Activated CD8-positive, alpha-beta T cell treated with anti-CD3 and anti-CD28 coated beads, Interleukin-2, amount 10 ng/mL, durations not matched to agents 7 days and 5 days (primary cell): ENCODE results near the gene OR14I1. TPM values are rescaled to one million over a fixed set of nuclear protein-coding genes. Genes with fewer than 3 reads are reported as not detected.

ENCODE experiments used
- ATAC-seq: fragments of 150-1000 bp; cut with Tn5 transposase; one replicate; pipeline ENCODE4 v1.10.0; 2021; ENCODE audit warnings: moderate library complexity
- CTCF ChIA-PET: fragments of 350-600 bp; sonication (Branson Sonifier 250); formaldehyde crosslinking; loops from one replicate; lab custom pipeline; 2021; ENCODE audit warnings: antibody characterized with exemption; lab: Charles Lee
- POLR2A ChIA-PET: fragments of 350-600 bp; sonication (Branson Sonifier 250); formaldehyde crosslinking; loops from one replicate; lab custom pipeline; 2021; ENCODE audit warnings: antibody characterized with exemption; lab: Charles Lee
- DNase-seq: peaks from one replicate; pipeline ENCODE4 v3.0.0-alpha.2; 2020
- H3K27ac Mint-ChIP-seq: one replicate; pipeline ENCODE4 v1.8.0; 2021; ENCODE audit warnings: mild to moderate bottlenecking, mixed read lengths
- H3K27me3 Mint-ChIP-seq: one replicate; pipeline ENCODE4 v1.8.0; 2021; ENCODE audit warnings: low read depth, mixed read lengths
- H3K36me3 Mint-ChIP-seq: one replicate; pipeline ENCODE4 v1.8.0; 2021; ENCODE audit warnings: low read depth, mixed read lengths
- H3K4me1 Mint-ChIP-seq: one replicate; pipeline ENCODE4 v1.8.0; 2021; ENCODE audit warnings: low read depth, mixed read lengths
- H3K4me3 Mint-ChIP-seq: one replicate; pipeline ENCODE4 v1.8.0; 2021; ENCODE audit warnings: mild to moderate bottlenecking, mixed read lengths
- H3K9me3 Mint-ChIP-seq: one replicate; pipeline ENCODE4 v1.8.0; 2022; ENCODE audit warnings: mixed read lengths; ENCODE audit not compliant: insufficient read depth
- total RNA-seq, 2 experiments: library from RNA; stranded (reverse); gene quantifications; one replicate each; pipeline ENCODE4 v1.2.3, GENCODE V29; 2021

OR14I1 gene
- total RNA-seq, 2 experiments from 2014 or later, result not detected

GRCh38 chr1:248710305-248710900 lies 7.8 kb upstream of the OR14I1 start:
- H3K4me3 Mint-ChIP-seq, result no peak overlapping the region
- DNase-seq (no peak), ATAC-seq (no peak)
- H3K27ac Mint-ChIP-seq, result no peak overlapping the region
- peaks cover 12% of the 10 kb centered on the region for H3K9me3 Mint-ChIP-seq
- no peaks in the 10 kb centered on the region for H3K36me3 Mint-ChIP-seq
- CTCF ChIA-PET, result no interaction called here
- H3K27me3 Mint-ChIP-seq, result no peaks in the 10 kb centered on the region
- H3K4me1 Mint-ChIP-seq, result no peaks in the 10 kb centered on the region
- POLR2A ChIA-PET, result no interaction called here

DNA sequence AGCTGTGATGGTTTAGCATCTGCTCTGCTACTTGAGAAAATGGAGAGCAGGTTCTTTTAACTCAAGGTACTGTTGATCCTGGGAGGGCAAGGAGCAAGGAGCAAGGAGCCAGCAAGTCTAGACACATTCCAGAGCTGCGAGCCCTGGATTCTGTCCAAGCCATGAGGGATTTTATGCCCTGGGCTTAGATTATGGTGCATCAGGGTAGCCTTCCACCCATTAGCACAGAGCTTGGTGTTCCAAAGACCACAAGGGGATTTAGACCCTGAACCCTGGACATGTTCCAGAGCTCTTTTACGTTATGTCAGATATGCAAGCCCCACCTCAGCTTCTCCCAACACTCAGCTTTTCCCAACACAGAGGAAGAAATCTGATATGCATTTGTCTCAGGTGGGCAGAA lies 2.0 kb upstream of the OR14I1 start:
- Mint-ChIP-seq H3K27ac (no peak overlapping the region), H3K4me3 (no peak overlapping the region), H3K36me3 (no peaks in the 10 kb centered on the region), H3K4me1 (no peaks in the 10 kb centered on the region), H3K9me3 (no peaks in the 10 kb centered on the region), H3K27me3 (no peaks in the 10 kb centered on the region)
- CTCF ChIA-PET, result no interaction called here
- POLR2A ChIA-PET, result no interaction called here
- ATAC-seq, result no peak
- DNase-seq, result no peak

DNA sequence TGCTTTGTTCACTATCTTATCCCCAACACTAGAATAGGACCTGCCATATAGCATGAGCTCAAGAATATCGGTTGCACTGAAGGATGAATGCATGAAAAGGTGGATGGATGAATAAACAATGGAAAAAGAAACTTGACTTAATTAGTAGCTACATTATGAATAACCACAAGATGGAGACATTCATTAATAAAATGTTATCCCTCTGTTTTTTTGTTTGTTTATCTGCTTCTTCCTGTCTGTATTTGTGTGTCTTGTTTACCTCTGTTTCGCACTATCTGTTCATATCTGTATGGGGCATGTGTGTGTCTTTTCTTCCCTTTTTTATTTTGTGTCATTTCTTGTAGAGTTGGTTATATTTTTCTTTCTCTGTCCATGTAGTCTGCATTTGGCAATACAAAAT lies 1.1 kb upstream of the OR14I1 start:
- Mint-ChIP-seq H3K27me3 (no peaks in the 10 kb centered on the region), H3K9me3 (no peaks in the 10 kb centered on the region), H3K4me1 (no peaks in the 10 kb centered on the region), H3K4me3 (no peak overlapping the region), H3K27ac (no peak overlapping the region), H3K36me3 (no peaks in the 10 kb centered on the region)
- CTCF ChIA-PET, result no interaction called here
- DNase-seq (no peak), ATAC-seq (no peak)
- POLR2A ChIA-PET, result no interaction called here

DNA sequence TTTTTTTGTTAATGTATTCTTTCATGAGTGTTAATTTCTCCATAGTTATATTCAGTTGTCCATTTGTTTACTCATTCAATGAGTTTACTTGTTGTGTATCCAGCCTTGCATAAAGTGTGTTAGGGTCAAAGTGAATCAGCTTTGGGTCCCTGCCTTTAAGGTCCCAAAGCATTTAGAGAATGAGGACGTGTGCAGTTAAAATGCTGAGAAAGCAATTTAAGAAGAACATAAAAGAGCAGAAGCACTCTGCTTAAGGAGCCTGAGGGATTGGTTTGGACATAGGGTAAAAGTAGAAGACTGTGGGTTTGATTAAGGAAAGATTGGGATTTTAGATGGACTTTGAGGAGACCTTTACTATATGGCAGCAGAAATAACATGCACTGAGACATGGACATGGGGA lies 3.5 kb downstream of the OR14I1 start:
- Mint-ChIP-seq H3K36me3 (no peaks in the 10 kb centered on the region), H3K4me3 (no peak overlapping the region), H3K27me3 (no peaks in the 10 kb centered on the region), H3K4me1 (no peaks in the 10 kb centered on the region), H3K9me3 (no peaks in the 10 kb centered on the region), H3K27ac (no peak overlapping the region)
- ATAC-seq, result no peak
- ChIA-PET CTCF (no interaction called here), POLR2A (no interaction called here)
- DNase-seq, result no peak

GRCh38 chr1:248697907-248698306 lies 4.7 kb downstream of the OR14I1 start:
- Mint-ChIP-seq H3K9me3 (no peaks in the 10 kb centered on the region), H3K4me1 (no peaks in the 10 kb centered on the region), H3K27me3 (no peaks in the 10 kb centered on the region), H3K27ac (no peak overlapping the region), H3K4me3 (no peak overlapping the region), H3K36me3 (no peaks in the 10 kb centered on the region)
- ChIA-PET CTCF (no interaction called here), POLR2A (no interaction called here)
- no peak for ATAC-seq
- no peak for DNase-seq

DNA sequence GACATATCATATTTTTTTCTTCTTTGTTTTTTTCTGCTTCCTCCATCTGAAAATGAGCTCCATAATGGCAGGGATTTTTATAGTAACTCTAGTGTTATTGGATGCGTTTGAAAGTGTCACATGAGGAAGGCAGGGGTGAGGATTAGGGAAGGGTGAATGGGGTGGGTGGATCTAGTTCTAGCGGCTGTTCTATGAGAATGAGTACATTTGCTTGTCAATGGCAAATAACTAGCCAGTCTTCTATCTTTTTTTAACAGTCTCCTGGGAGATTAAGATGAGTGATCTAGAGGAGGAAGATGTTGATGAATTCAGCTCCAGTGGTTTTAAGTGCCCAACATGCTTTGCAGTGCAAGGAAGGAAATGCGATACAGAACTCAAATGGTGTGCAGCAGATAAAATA lies 5.8 kb downstream of the OR14I1 start:
- Mint-ChIP-seq H3K36me3 (no peaks in the 10 kb centered on the region), H3K27ac (no peak overlapping the region), H3K4me1 (no peaks in the 10 kb centered on the region), H3K9me3 (no peaks in the 10 kb centered on the region), H3K4me3 (no peak overlapping the region), H3K27me3 (no peaks in the 10 kb centered on the region)
- ChIA-PET CTCF (no interaction called here), POLR2A (no interaction called here)
- no peak for ATAC-seq
- no peak for DNase-seq

DNA sequence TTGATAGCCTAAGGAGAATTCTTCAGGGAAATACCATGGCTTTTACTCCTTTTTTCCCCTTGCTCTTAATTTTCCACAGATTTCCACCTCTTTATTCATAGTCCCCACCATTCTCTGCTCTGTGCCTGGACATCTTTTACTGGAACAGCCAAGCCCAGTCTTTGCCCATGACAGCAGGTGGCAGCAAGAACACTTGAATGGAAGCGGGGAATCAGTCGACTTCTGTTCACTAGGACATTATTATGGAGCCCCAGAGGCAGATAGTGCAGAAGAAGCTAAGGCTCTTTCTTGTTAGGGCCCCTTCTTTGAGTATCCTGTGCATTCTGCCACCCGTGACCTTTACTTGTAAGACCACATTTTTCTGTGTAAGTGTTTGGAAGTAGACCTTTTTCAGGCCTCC lies 6.3 kb downstream of the OR14I1 start:
- H3K4me1 Mint-ChIP-seq, result no peaks in the 10 kb centered on the region
- CTCF ChIA-PET, result no interaction called here

GRCh38 chr1:248695451-248696132 lies 7.0 kb downstream of the OR14I1 start:
- ATAC-seq, result no peak
- Mint-ChIP-seq H3K27me3 (no peaks in the 10 kb centered on the region), H3K4me1 (no peaks in the 10 kb centered on the region), H3K9me3 (peaks cover 2% of the 10 kb centered on the region), H3K36me3 (no peaks in the 10 kb centered on the region), H3K4me3 (no peak overlapping the region), H3K27ac (no peak overlapping the region)
- no peak for DNase-seq
- CTCF ChIA-PET, result no interaction called here
- POLR2A ChIA-PET, result no interaction called here

More for the DNA sequence above, 6.3 kb downstream of the OR14I1 start:
- H3K27ac Mint-ChIP-seq, result no peak overlapping the region
- no peaks in the 10 kb centered on the region for H3K9me3 Mint-ChIP-seq
- no peak overlapping the region for H3K4me3 Mint-ChIP-seq
- ATAC-seq (no peak), DNase-seq (no peak)
- no peaks in the 10 kb centered on the region for H3K27me3 Mint-ChIP-seq
- POLR2A ChIA-PET, result no interaction called here
- H3K36me3 Mint-ChIP-seq, result no peaks in the 10 kb centered on the region

DNA sequence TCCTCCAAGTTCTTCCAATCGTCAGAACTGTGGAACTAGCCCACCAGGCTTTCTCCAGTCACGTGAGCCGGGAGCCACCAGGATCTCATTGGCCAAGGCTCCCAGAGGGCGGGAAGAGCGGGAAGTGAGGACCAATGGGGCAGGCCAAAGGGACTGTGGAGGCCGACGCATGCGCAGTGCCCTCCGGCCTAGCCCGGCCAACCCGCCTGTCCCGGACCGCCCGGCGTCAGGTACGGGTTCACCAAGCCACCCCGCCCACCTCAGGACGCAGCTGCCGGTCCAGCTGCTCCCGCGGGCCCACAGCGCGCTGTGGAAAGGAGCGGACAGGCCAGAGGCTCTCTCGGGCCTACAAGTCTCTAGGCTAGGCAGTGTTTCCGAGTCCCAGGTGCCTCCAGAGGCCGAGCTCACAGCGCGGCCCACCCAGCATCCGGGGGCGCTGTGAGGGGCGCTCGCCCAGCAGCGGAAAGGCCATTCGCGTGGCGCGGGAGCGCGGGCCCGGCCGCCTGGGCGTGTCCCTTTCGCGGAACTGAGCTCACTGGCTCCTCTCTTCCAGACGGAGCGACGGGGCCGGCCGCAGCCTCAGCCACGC lies 10.9 kb downstream of the OR14I1 start:
- Mint-ChIP-seq H3K9me3 (peaks cover 12% of the 10 kb centered on the region), H3K36me3 (no peaks in the 10 kb centered on the region), H3K4me3 (no peak overlapping the region), H3K4me1 (no peaks in the 10 kb centered on the region), H3K27me3 (peaks cover 2% of the 10 kb centered on the region), H3K27ac (no peak overlapping the region)
- DNase-seq, result no peak
- ChIA-PET CTCF (no interaction called here), POLR2A (no interaction called here)
- ATAC-seq, result no peak

GRCh38 chr1:248688527-248689298 lies 13.9 kb downstream of the OR14I1 start:
- Mint-ChIP-seq H3K27me3 (peaks cover 2% of the 10 kb centered on the region), H3K4me3 (no peak overlapping the region), H3K27ac (no peak overlapping the region), H3K36me3 (no peaks in the 10 kb centered on the region), H3K4me1 (no peaks in the 10 kb centered on the region), H3K9me3 (peaks cover 12% of the 10 kb centered on the region)
- DNase-seq (no peak), ATAC-seq (no peak)
- ChIA-PET CTCF (no interaction called here), POLR2A (no interaction called here)

DNA sequence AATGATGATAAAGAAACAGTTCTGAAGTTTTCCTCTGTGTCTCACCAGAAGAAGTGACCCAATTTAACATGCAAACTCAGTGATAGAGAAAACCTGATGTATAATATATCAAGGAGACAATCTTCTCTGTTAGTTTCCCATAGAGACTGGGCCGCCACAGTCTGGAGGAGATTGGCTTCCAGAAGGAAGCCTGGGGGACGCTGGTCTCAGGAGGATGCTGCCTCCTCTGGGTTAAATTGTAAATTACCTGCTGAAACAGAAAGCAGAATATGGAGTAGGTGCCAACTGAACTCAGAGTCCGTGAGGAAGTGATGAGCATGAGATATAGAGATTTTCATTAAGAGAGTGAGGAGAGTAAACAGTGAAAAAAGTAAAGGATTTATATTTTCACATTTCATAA lies 15.8 kb downstream of the OR14I1 start:
- CTCF ChIA-PET, result interaction anchor here (1.1 to 1.5 kb wide), 4 partner anchors 65 to 282 kb away, joined by 3 to 6 read pairs (median 4); no protein-coding TSS in a partner anchor
- no peaks in the 10 kb centered on the region for H3K4me1 Mint-ChIP-seq

DNA sequence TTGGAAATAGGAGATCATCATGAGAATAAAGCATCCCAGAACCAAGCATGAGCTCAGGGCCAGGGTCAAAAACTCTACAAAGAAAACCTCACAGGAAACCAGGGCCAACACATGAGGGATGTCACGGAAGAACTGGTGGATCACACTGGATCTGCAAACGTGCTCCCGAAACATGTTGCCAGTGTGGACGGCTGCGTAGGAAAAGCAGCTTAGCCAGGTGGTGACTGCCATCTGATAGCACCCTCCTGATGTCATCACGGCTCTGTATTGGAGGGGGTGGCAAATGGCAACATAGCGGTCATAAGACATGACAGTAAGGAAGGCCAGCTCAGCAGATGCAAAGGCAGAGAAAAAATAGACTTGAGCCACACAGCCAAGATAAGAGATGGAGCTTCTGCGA lies 20.9 kb downstream of the OR14I1 start:
- Mint-ChIP-seq H3K9me3 (peaks cover 5% of the 10 kb centered on the region), H3K27me3 (peaks cover 2% of the 10 kb centered on the region), H3K27ac (no peak overlapping the region), H3K36me3 (no peaks in the 10 kb centered on the region), H3K4me3 (no peak overlapping the region), H3K4me1 (no peaks in the 10 kb centered on the region)
- no peak for DNase-seq
- no peak for ATAC-seq
- ChIA-PET POLR2A (no interaction called here), CTCF (no interaction called here)

More for the DNA sequence above, 15.8 kb downstream of the OR14I1 start:
- DNase-seq (peak; percentile 28), ATAC-seq (peak; percentile 63)
- Mint-ChIP-seq H3K27ac (no peak overlapping the region), H3K4me3 (no peak overlapping the region), H3K36me3 (no peaks in the 10 kb centered on the region), H3K27me3 (peaks cover 2% of the 10 kb centered on the region), H3K9me3 (peaks cover 12% of the 10 kb centered on the region)
- POLR2A ChIA-PET, result no interaction called here
